Stimulated activated CD4-positive, alpha-beta T cell treated with anti-CD3 and anti-CD28 coated beads, Interleukin-2, amount 100 ng/mL, for 4 hours (primary cell): ENCODE results near the gene METTL16.

Source experiments
- DNase-seq: peaks from one replicate; pipeline ENCODE4 v3.0.0-alpha.2; 2020; ENCODE audit warnings: low read depth

Gene METTL16

DNA sequence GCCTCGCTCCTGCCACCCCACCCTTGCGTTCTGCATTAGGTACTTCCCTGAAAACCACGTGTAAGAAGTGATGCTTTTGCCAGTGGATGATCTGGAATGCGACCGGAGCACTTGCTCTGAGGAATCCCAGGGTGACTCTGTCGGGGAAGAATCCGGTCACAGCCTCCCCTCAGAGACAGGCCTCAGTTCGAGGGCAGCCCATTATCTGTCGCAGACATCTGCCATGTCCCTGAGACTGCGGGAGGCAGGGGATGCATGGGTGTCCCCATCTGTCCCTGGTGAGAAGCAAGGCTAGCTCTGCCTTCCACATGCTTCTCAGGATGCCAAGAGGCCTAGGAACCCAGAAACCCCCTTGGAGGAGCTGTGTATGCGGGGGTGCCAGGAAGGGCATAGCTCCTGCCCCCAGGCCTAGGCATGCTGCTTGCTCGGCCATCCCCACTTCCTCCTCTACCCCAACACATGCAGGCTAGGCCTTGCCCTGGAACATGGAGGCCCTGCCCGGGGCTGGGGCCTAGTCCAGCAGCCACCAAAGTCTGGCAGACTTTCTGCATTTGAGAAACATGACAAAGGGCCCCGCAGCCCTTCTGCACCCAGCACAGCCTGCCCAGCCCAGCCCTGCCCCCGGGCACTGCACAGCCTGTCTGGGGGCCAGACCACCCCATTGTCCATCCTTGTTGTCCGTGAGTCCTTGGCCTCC, 131.3 kb downstream of the METTL16 start:
- no peak for DNase-seq

DNA sequence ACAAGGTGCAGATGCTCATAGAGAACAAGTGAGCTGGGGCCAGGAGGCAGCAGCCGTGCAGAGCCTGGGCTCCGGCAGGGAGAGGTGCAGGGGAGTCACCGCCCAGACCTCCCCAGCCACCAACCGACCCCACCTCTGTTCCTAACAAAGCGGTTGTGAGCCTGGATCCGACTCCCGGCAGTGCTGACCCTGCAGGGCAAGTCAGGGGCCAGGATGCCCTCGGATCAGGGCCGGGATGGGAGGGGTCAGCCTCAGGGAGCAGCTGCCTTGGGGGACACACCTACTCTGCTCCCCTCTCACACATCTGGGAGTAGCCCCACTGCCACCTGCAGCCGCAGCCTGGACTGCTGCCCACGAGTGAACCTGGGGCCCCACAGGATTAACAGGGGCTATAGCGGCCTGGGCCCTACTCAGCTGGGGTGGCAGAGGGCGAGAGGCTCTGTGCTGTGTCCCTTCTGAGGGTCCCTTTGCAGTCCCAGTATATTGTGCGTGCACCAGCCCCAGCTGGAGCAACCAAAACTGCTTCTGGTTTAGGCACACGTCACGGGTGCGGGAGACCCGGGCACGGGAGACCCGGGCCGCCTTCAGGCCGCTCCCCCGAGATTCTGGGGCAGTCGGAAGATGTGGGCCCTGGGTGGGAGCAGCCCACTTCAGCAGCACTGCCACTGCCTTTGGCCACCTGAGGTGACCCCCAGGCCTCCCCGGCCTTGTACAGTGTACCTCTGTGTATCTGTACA, 132.0 kb downstream of the METTL16 start:
- DNase-seq = no peak

DNA sequence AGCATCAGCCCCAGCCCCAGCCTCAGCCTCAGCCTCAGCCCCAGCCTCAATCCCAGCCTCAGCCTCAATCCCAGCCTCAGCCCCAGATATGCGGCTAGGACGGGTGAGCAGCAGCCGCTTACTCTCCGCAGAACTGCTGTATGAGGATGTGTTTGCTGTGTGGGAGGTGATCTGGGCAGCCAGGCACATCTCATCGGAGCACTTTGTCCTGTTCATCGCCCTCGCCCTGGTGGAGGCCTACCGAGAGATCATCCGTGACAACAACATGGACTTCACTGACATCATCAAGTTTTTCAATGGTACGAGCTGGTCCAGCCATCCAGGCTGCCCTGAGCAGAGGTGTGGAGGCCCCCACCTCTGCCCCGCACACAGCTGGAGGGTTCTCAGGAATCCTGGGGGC, 132.8 kb downstream of the METTL16 start:
- DNase-seq = no peak

DNA sequence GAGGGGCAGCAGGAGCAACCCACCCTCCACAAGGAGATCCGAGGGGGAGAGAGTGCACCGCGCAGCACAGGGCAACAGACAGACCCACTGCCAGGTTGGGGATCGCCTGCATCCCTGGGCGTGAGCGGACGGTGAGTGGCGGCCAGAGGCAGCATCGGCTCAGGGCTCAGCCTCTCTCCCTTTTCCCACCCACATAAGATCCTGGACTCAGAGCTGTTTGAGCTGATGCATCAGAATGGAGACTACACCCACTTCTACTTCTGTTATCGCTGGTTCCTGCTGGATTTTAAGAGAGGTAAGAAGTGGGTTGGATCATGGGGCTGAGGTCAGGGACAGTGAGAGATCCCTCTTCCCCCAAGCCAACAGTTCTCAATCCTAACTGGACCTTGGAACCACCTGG, 134.0 kb downstream of the METTL16 start:
- no peak for DNase-seq

DNA sequence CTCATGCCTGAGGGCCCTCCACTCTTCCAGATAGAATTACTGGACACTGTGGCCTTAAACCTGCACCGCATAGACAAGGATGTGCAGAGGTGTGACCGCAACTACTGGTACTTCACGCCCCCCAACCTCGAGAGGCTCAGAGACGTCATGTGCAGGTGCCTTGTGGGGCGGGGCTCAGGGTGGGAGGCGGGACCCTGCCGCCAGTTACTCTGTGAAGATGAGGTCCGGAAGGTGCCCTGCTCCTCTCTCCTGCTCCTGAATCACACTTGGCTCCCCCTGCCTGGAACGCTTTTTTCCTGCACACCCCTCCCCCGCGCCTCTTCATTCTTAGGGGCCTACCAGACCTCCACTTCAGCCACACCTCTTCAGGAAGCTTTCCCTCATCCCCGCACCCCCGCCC, 135.6 kb downstream of the METTL16 start:
- no peak for DNase-seq

DNA sequence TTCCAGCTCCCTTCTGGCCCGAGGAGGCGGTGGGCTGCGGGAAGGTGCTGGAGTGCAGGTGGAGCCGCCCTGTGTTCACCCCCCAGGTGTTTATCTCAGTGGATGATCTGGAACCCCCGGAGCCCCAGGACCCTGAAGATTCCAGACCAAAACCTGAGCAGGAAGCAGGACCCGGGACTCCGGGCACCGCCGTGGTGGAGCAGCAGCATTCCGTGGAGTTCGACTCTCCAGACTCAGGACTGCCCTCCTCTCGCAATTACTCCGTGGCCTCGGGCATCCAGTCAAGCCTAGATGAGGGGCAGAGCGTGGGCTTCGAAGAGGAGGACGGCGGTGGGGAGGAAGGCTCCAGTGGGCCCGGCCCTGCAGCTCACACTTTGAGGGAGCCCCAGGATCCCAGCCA, 136.3 kb downstream of the METTL16 start:
- DNase-seq = no peak

DNA sequence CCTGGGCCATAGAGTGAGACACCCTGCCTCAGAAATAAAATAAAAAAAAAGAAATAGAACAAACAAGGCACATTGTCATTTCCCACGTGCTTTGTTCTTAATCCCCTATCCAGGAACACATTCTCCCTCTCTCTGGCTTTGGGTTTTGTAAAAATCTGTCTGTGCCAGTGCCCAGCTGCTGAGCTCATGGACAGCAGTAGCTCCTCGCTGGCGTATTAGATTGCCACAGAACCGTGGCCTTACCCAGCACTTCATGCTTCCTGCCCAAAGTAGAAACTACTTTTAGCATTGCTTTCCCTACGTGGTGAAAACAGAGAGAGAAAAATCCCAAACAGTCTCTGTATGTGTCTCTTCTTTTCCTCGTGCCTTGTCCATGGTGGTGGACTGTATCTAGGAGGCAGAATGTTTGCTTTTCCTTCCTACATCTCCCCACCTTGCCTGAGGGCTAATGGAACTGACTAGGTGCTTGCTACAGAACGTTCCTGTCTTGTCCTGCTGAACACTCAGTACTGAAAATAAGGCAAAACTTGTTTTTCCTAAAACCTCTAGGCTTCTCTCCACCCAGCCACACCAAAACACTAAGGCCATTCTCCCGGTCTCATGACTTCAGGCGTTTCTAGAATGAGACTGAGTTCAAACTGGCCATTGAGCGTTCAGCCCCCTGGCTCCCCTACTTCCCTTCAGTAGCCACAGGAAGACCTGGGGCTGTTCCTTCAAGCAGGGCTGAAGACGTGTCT, 137.0 kb downstream of the METTL16 start:
- DNase-seq = no peak

DNA sequence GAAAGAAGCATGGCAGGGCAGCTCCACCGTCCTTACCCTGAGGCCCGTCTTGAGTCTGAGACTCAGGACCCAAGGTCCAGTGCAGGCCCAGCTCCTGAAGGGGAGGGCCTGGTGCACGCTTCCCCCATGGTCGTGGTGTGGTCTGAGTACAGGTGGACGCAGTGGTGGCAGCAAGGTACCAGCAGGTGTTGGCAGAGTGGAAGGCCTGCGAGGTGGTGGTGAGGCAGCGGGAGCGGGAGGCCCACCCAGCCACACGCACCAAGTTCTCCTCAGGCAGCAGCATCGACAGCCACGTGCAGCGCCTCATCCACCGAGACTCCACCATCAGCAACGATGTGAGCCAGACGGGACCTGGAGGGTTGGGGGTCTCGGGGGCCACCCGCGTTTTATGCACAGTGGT, 138.5 kb downstream of the METTL16 start:
- no peak for DNase-seq

DNA sequence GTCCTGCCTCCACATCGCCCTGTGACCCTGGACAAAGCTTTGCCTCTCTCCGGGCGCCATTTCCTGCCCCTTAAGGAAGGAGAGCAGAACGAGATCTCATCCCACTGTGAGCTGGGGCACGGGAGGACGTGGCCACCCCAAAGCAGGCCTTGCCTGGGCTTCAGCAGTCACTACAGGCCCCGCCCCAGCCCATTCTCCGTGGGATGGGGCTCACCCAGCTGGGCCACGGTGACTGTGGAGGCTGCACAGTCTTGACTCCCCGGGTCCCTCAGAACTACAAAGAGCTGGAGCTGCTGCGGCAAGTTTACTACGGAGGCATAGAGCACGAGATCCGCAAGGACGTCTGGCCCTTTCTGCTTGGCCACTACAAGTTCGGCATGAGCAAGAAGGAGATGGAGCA, 139.0 kb downstream of the METTL16 start:
- no peak for DNase-seq

DNA sequence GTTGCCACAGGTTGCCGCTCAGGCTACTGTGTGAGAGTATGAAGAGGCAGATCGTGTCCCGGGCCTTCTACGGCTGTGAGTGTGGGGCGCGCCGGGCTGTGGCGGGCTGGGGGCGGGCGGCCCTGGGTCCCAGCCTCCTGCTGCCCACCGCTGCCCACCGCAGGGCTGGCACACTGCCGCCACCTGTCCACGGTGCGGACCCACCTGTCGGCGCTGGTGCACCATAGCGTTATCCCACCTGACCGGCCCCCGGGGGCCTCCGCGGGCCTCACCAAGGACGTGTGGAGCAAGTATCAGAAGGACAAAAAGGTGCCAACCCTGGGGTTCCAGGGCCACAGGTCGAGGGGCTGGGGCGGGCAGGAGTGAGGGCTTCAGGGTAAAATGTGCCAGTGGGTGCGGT, 139.5 kb downstream of the METTL16 start:
- DNase-seq = no peak

DNA sequence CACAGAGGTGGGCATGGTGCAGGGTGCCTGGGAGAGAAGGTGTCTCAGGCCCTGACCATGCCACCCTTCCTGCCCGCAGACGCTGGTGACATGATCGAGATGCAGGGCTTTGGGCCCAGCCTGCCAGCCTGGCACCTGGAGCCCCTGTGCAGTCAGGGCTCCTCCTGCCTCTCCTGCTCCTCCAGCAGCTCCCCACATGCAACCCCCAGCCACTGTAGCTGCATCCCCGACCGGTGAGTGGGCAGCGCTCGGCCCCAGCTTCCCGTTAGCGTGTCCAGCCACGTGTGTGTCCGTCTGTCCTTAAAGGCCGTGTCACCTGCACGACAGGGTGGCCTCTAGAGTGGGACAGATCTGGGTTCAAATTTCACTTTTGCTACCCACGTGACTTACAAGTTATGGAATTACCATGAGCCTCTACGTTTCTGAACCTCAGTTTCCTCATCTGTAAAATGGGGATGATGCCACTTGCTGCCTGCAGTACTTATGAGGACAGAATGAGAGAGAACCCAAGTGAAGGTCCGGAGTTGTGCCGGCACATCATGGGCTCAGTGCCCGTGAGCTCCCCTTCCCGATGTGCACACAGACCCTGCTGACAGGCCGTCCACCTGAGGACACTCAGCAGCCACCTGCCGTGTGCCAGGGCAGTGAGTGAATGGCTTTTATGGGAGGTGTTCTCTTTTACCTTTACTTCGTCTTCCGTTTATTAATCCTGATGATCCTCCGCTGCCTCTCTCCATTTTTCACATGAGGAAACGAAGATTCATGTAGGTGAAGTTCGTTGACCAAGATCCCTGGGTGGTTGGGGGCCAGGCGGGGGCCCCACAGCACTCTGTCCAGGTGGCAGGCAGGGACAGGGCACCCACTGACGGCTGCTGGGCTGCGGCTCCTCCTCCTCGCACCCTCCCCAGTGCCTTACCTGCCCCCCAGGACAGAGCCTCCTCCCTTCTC, 140.2 kb downstream of the METTL16 start:
- no peak for DNase-seq

DNA sequence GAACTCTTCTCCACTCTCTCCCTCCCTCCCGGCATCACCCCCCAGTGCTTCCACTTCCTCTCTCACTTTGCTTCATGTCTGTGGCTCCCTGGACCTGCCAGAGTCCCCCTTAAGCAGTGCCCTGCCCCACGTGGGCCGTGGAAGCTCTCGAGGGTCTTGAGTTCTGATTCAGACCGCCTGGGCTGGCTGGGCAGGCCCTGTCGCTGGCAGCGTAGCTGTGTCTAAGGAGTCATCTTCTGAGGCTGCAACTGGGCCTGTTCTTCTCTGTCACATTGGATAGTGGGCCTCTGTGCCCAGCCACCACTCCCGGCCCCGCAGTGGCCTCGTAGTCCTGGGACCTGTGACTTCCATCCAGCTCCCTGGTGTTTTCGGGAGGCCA, 141.5 kb downstream of the METTL16 start:
- DNase-seq = no peak

DNA sequence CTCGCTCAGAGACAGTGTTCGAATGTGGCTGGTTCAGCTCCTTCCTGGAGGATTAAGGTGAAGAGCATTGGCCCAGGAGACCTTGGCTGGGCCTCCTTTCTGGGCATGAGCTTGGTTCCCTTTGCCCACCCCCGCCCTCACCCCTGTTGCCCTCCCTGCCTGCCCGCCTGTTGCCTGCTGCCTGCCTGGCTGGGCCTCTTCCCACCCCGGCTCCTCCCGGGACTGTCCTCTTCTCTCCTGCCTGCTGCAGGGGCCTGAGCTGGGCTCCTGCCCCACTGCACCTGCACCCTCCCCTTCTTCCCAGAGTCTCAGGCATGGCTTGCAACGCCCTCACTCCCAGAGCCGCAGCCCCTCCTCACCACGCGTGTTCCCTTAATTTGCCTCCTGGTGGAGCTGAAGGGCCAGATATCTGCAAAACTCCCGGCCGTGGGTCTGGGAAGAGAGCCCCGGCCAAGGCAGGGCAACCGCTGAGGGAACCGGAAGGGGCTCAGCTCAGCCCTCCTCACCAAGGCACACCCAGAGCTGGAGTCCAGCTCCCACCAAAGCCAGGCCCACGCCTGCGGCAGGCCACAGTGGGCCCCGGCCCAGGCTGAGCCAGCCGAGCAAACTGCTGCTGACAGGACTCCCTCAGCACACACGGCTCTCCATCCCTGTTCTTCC, 142.0 kb downstream of the METTL16 start:
- no peak for DNase-seq

DNA sequence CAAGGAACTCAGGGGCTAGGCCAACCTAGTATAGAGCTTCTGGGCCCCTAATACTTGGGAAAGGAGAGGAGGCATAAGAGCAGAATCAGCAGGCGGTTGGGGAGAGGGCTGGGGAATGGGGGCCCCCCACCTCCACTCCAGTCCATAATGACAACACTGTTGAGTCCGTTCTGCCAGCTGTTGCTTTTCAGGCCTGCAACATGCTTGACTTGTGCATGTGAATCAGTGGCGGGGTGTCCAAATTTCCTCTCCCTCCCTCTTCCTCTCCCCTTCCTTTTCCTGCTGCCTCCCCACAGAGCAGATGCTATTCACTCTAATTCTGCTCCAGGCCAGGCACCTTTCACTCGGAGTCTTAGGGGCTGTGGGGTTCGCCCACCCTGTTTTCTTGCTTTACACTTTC, 142.6 kb downstream of the METTL16 start:
- no peak for DNase-seq

DNA sequence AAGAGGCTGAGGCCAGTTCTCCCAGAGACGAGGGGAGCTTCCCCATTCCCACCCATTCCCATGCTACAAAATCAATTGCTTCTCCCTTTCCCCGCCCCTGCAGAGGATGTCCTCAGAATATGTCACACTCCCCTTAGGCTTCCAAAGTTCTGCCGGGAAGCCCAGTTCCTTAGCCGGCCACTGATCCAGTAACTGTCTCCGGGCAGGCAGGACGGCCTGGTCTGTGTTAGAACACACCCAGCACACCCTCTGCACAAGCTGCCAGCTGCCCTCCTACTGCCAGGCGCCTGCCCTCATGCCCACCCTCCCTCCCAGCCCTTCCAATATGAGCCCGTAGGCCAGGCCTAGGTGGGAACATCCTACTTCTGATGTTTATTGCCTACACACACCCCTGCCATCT, 143.3 kb downstream of the METTL16 start:
- no peak for DNase-seq

DNA sequence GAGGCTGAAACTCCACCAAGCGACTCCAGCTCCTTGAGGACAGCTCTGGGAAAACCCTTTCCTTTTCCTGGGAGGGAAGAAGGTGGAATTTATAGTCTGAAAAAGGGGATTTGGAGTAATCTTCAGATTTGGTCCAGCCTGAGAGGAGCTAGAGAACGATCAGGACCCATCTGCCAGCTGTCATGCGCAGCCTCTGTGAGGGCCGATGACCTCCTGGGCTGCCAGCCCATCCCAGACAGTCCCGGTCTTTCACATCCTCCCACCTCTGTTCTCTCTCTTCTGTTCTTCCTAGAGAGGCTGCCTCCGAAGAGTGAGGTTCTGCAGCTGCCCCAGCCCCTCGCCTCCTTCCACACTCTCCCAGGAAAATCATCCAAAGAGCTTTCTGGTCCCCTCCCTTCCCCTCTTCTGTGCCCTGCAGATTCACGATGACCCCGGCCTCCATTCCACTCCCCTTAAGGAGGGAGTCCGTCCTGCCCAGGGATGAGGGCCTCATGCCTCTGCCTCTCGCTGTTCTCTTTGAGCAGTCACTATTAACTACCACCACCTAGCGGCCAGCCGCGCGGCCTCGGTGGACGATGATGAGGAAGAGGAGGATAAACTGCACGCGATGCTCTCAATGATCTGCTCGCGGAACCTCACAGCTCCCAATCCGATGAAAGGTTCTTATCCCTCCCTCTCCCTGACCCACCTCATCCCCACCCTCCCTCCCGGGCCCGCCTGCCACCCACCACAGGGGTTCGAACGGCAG, 144.8 kb downstream of the METTL16 start:
- DNase-seq = no peak
